ENCODE data around the gene AKAIN1.

- TF ChIP-seq ATF2 (IDR thresholded peaks at IDR 0.05; ENCODE audit: low read length), result no peak
- no peak for TF ChIP-seq CREB1 (IDR thresholded peaks at IDR 0.05)
- no peak for TF ChIP-seq CTCF (IDR thresholded peaks at IDR 0.05; ENCODE audit: control extremely low read depth in 1 of 3, insufficient read depth in 1 of 3, low read depth in 1 of 3, low read length in 3 of 3)
- no peak for TF ChIP-seq USF2 (IDR thresholded peaks at IDR 0.05; ENCODE audit: low read length)
- TF ChIP-seq TAF7 (optimal IDR thresholded peaks at IDR 0.05; ENCODE audit: borderline replicate concordance, low read depth, low read length), result no peak
- TF ChIP-seq YY1 (IDR thresholded peaks at IDR 0.05; ENCODE audit: low read depth, low read length), result no peak
- TF ChIP-seq RBBP5 (IDR thresholded peaks at IDR 0.05; ENCODE audit: borderline replicate concordance, low read depth, low read length), result no peak
- TF ChIP-seq EP300 (IDR thresholded peaks at IDR 0.05; ENCODE audit: borderline replicate concordance in 1 of 2, low read depth in 2 of 2, low read length in 2 of 2), result no peak
- no peak for TF ChIP-seq FOSL1 (IDR thresholded peaks at IDR 0.05; ENCODE audit: insufficient read depth, low read depth, low read length)
- TF ChIP-seq JUND (IDR thresholded peaks at IDR 0.05; ENCODE audit: low read length), result no peak
- no peak for TF ChIP-seq POLR2A (IDR thresholded peaks at IDR 0.05; ENCODE audit: control extremely low read depth in 1 of 2, low read depth in 2 of 2, low read length in 2 of 2)
- TF ChIP-seq EZH2 (IDR thresholded peaks at IDR 0.05; ENCODE audit: low read depth, low read length, severe bottlenecking), result no peak
Observed at GRCh38 chr18:5197461-5197860, 404 bp upstream of the AKAIN1 start.
